Endometrium (tissue), 2 donors: ENCODE results near the gene P2RY6.

ENCODE experiments used
- FAIRE-seq: peaks from 2 replicates; lab custom pipeline; 2012; peaks lifted over from hg19 to GRCh38; lab: Jason Lieb, UNC
- donor health status: control.
- donor health status: control.

P2RY6 gene

DNA sequence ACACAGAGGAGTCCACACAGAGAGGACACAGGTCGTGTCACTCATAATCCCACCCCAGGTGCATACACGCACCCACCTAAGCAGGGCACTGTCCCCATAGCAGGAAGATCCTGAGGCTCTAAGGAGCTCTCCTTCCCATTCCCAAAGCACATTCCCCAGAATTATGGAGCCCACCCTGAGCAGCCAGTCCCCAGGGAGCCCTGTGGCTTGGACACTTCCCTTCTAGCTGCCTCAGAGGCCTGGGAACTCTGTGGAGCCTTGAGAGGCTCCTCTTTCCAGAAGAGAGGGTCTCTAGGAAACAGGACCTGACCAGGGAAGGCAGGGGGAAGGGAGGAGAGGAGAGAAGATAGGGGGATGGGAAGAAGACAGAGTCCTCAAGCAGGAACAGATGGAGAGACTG is 65.7 kb downstream of the P2RY6 start:
- no peak for FAIRE-seq

DNA sequence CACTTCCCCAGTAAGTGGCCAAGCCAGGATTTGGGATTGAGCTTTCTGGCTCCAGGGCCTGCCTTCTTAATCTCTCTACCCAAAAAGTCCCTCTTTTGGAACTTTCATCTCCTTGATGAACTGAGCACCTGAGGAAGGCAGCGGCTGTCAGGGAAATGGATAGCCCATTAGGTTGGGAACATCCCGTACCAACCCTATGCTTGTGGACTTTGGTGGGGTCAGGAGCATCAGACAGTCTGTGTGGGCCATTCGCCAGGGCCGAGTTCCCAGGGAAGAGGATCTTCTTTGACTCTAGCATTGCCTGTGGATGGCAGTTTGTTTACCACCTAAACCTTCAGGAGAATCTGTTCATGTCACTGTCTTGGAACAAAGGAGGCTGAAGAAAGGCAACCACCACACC is 66.1 kb downstream of the P2RY6 start:
- FAIRE-seq = no peak

DNA sequence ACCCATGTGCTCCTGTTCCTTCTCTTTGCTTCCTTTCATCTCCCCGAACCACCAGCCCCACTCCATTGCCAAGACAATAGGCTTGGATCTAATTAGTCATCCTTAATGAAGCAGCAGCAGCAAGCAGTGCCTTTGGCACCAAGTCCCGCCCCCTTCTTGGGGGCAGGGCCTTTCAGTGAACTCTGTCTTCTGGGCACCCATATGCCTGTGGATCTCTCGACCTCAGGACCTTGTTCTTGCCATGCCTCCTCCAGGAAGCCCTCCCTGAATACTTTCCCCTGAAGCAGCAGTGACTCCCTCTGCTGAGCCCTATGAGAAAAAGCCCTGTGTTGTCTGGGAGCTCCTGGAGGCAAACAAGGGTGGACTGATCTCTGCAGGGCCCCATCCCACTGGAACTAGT is 68.0 kb downstream of the P2RY6 start:
- no peak for FAIRE-seq

DNA sequence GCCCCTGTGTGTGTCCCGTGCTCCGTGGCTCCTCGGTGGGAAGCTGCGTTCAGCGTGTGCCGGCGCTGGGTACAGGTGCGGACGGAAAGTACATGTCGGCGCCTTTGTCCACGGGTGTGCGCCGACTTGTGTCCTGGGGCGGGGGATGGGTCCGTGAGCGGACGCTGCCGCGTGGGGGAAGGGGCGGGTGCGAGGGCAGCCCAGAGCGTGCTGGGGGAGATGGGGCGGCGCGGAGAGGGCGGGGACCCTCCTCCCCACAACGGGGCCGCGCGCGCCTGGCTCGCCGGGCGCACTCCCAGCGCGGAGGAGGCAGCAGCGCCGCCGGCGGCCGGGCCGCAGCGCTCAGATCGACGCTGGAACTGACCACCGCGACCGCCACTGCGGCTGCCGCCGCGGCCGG is 70.5 kb downstream of the P2RY6 start:
- FAIRE-seq = no peak

DNA sequence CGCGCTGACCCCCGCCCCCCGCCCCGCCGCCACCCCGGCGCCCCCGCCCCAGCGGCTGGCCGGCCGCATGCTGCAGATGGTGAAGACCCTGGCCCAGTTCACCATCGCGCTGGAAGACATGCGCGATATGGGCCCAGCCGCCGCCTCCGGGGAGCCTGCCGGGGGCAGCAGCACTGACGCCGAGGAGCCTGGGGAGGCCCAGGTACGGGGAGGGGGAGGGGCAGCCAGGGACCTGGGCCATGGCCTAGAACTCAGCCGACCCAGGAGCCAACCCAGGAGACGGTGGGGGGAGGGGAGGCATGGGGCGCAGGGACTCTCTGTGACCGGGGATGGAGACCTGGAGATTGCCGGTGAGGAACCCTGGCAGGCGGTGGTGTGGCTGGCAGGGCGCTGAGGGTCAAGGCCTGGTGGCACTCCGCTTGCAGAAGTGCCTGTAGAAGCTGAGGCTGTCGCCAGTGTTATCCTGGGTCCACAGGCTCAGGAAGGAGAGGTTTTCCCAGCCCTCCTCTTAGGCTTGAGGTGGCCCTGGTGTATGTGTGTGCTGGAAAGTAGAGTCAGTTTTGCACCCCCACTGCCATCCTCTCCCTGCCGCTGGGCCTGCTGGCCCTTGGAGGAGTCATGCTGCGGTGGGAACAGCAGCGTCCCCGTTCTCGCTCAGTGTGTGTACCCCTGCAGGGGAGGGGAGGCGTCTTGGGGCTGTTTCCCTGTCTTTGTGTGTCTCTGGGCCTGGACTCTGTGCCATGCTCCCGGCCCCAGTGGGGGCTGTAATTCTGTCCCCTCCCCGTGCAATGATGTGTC is 71.1 kb downstream of the P2RY6 start:
- FAIRE-seq = no peak

DNA sequence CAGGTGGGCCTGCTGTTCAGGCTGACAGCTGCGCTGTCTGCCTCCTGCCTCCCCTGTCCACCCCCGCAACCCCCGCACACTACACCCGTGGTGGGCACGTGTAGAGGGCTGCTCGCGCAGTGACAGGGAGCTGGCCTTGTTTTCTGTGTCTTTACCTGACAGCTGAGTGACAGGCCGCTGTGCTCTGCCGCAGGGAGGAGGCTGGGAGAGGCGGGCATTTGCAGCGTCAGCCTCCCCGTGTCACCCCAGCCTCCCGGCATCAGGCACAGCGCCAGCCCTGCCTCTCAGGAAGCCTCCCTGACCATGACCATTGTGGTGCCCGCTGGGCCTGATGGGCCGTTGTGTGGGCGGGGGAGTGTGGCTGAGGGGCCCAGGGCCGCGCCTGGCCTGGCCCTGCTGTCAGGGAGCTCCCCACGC is 72.1 kb downstream of the P2RY6 start:
- no peak for FAIRE-seq

DNA sequence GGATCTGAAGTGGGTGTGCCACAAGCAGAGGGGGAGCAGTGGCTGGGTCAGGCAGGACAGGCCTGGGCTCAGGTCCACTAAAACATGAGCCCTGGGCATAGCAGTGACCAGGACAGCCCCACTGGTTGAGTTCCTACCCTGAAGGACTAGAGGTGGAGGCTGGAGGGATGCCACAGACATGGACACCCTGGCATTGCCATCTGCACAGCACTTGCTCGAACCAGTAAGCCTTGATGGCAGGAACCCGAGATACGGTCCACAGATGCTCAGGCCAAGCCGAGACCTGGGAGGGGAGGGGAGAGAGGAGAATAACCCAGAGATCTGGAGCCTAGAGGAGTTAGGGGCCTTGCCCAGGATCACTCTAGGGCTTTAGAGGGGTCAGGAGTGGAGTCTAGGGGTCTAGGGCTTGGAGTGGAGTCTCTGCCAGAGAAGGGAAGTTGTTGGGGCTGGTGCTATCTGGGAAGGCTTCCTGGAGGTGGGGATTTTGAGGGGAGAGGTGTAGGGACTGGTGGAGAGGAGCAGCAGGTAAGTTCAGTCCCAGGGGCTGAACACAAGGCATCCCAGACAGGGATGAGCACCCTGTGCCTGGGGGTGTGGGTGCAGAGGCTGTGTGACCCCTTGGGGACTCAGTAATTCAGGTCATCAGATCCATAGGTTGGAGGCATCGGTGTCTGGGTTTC is 73.5 kb downstream of the P2RY6 start:
- no peak for FAIRE-seq

DNA sequence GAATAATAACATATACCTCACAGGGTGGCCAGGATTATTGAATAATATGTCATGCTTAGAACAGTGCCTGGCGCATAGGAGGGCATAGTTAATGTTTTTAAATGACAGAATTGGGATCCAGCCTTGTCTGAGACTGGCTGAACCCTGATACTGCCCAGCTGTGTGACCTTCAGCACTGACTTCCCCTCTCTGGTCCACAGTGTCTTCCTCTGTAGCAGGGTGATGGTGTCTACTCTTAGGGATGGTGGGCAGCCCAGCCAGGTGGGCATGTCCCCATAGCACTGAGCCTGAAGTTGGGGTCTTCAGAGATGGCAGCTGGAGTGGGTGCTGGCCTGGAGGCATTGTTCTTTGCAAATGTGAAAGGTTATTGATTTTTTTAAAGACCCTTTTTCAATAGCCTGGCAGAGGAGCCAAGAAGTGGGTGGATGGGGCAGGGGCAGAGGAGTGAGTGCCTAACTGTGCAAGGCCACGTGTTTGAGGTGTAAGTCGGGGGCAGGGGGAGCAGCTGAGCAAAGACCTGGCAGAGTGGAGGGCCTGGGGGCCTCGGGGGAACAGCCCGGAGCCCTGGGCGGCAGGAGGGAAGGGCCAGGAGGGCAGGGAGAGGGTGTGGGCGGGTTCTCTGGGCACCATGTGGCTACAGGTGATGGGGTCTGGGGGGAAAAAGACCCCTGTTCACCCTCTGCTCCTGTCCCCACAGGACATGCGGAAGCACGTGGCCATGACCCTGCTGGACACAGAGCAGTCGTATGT is 74.2 kb downstream of the P2RY6 start:
- FAIRE-seq = no peak

DNA sequence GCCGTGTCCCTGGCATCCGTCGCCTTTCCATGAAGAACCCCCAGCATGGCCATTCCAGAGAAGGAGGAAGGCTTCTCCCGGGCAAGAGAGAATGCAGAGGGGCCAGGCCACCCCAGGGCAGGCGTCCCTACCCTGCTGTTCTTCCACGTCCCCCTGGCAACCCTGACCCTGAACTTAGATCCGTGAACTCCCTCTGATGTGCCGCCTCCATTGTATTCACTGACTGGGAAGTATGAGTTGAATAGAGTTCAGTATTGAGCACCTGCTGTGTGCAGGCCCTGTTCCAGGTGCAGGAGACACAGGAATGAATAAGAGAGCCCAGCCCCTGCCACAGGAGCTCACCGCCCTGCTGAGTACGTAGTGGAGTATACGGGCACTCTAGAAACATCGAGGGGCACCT is 74.9 kb downstream of the P2RY6 start:
- FAIRE-seq = no peak
